Amygdala (tissue), 56 donors: Measurements from ENCODE around the gene TGFB1I1.
A peak's percentile ranks its signal among the peaks of the same experiment; 100 is the strongest.
"Not testable (repeated sequence)": the region's sequence is repeated elsewhere in the genome, so short reads cannot be mapped to it uniquely, and the experiment has no call there.

Source experiments
- DNase-seq, 56 donors: peaks; one replicate each; lab custom pipeline; 2025; lab: John Stamatoyannopoulos, UW

Gene TGFB1I1

GRCh38 chr16:31467151-31467773 lies 4.7 kb upstream of the TGFB1I1 start:
- no peak for DNase-seq

GRCh38 chr16:31467858-31468257 lies 4.1 kb upstream of the TGFB1I1 start:
- DNase-seq = no peak

DNA sequence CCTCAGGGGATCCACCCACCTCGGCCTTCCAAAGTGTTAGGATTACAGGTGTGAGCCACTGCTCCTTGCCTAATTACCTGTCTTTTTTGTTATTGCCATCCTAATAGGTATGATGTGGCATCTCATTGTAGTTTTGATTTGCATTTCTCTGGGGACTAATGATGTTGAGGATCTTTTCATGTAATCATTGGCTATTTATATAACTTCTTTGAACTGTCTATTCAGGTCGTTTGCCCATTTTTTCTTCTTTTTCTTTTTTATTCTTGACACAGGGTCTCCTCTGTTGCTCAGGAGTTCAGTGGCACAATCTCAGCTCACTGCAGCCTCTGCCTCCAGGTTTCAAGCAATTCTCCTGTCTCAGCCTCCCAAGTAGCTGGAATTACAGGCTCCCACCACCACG lies 1.3 kb upstream of the TGFB1I1 start:
- DNase-seq = no peak

GRCh38 chr16:31471241-31471874 lies 594 bp upstream of the TGFB1I1 start:
- DNase-seq = no peak

DNA sequence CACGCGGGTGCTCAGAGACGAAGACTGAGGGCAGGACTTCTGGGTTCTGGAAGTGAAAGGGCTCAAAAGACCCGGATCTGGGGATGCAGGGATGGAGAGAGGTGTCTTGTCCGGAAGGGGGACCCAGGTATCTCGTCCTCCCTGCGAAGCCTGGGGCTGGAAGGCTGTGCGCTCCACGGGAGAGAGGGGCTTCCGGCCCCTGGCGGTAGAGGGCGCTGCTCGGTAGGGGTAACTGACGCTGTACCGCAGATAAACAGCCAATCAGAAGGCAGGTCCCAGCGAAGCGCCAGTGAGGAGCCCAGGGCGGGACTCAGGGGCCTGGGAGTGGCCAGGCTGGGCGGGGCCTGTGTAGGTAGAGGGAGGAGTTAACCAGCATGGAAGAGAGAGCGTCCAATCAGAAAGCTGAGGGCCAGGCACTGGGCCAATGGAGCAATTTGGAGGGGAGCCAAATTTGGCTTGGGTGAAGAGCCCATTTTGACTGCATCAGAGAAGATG lies 804 bp downstream of the TGFB1I1 start:
- DNase-seq = peak in 9 of 56 donors; percentile 21 to 83 (median 28)

DNA sequence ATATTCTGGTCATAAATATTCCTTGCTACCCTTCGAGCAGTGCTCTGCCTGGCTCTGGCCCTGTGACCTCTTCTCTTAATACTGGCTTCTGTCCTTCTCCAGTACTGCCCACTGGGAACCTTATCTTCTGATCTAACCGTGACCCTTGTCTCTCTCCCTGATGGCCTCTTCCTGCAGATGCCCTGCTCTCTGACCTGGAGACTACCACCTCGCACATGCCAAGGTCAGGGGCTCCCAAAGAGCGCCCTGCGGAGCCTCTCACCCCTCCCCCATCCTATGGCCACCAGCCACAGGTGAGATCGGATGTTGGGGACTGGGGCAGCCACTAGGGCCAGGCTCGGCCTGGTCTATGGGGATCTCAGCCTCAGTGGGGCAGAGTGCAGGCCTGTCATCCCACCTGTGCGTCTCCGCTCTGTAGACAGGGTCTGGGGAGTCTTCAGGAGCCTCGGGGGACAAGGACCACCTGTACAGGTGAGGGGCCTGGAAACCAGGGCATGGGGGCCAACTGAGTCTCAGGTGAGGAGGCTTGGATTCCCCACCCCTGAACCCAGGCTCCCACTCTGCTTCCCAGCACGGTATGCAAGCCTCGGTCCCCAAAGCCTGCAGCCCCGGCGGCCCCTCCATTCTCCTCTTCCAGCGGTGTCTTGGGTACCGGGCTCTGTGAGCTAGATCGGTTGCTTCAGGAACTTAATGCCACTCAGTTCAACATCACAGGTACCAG lies 1.5 kb downstream of the TGFB1I1 start:
- DNase-seq = no peak

DNA sequence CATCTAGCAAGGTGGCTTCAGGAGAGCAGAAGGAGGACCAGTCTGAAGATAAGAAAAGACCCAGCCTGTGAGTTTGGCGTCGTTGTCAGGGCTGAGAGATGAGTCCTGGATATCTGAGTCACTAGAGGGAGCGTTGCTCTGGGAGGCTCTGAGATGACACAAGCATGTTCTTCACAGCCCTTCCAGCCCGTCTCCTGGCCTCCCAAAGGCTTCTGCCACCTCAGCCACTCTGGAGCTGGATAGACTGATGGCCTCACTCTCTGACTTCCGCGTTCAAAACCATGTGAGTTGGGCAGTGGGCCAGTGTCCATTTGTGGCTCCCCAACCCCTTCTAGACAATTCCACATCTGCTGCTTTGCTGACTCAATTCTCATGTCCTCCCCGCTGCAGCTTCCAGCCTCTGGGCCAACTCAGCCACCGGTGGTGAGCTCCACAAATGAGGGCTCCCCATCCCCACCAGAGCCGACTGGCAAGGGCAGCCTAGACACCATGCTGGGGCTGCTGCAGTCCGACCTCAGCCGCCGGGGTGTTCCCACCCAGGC lies 2.3 kb downstream of the TGFB1I1 start:
- DNase-seq = peak in 1 of 56 donors; percentile 28

DNA sequence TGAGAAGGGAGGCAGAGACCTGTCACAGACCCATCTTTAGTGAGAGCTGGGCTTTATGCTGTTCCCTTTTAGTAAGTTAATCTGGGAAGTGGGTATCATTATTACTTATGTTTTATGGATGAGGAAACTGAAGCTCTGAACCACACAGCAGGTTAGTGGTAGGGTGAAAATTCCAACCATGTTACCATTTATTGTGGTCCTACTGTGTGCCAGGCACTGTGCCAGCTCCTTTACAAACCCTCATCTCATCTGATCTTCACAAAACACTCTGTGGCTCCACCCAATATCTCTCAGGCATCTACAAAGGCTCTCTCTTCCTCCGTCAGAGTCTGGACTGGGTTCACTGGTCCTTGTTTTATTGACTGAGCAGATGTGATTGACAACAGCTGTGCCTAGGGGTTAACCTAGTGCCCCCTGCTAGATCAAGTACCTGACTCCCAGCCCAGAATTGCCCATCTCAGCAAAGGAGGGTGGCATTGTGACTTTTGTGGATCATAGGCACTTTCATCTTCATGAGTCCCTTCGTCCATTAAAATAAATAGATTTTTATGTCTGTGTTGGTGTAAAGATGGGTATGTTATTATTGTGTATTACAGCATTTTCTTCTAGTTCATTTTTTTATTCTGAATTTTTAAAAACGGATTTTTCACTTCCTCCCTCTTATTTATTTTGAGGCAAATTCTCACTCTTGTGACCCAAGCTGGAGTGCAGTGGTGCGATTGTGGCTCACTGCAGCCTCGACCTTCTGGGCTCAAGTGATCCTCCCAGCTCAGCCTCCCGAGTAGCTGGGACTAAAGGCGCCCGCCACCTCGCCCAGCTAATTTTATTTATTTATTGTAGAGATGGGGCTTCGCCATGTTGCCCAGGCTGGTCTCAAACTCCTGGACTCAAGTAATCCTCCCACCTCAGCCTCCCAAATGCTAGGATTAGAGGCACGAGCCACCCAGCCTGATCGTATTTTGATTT lies 3.1 kb downstream of the TGFB1I1 start:
- no peak for DNase-seq

- no peak for DNase-seq
Observed at GRCh38 chr16:31475946-31476302, 4.0 kb downstream of the TGFB1I1 start.

DNA sequence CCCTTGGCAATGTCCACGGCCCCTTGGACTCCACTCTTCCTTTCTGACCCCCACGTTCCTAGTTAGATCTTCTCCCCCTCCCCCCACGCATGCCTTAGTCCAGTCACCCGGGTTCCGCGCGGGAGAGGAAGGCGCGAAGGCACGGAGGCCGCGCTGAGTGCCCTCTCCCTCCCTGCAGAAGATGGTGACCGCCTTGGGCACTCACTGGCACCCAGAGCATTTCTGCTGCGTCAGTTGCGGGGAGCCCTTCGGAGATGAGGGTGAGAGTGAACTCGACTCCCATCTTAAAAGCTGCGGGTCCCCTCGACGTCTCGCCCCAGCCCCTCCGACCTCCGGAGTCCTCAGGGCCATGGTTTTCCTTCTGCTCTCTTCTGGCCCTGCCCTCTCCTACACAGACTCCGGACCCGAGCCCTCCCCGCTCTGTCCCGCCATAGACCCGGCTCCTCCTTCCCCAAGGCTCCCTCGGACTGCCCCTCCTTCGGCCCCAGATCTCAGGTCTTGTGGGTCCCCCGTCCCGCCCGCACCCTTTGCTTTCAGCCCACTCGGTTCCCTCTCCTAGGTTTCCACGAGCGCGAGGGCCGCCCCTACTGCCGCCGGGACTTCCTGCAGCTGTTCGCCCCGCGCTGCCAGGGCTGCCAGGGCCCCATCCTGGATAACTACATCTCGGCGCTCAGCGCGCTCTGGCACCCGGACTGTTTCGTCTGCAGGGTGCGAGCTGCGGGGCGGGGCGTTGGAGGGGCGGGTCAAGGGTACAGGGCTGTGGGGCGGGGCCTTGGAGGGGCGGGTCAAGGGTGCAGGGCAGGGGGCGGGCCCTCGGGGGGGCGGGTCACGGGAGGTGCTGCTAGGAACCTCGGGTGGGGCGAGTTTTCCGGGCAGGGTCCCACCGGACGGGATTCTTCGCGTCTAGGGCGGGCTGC lies 4.6 kb downstream of the TGFB1I1 start:
- DNase-seq = peak in 16 of 56 donors; percentile 13 to 55 (median 35)

DNA sequence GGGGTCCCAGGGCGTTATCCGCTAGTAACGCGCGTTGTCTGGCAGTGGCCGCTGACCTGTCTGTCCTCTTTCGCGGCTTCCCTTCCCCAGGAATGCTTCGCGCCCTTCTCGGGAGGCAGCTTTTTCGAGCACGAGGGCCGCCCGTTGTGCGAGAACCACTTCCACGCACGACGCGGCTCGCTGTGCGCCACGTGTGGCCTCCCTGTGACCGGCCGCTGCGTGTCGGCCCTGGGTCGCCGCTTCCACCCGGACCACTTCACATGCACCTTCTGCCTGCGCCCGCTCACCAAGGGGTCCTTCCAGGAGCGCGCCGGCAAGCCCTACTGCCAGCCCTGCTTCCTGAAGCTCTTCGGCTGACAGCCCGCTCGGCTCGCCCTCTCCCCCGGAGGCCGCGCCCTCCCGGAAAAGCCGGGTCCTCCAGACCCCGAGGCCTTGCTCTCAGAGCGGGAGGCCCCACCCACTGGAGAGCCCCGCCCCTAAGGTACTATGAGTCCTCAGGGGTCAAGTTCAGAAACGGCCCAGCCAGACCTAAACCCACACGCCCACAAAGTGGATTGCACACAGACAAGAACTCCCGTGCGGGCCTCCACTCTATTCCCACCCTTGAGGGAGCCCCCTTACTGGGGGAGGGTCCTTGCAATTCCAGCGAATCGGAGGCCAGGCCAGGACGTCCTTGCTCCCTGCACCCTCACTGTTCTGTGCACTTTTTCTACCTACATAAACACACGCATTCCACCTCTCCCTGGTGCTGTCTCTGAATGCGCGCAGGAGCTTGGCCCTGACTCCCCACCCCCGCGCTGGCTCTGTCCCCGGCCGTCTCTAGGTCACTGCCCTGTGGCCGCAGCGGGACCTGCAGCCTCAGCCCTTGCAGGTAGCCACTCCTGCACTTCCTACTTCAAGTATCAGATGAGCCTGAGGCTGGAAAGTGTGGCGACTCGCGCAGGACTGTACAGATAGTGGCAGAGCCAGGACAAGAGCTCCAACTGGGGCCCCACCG lies 5.6 kb downstream of the TGFB1I1 start:
- no peak for DNase-seq

- DNase-seq = no peak
Observed at GRCh38 chr16:31478956-31479355, 7.0 kb downstream of the TGFB1I1 start.

DNA sequence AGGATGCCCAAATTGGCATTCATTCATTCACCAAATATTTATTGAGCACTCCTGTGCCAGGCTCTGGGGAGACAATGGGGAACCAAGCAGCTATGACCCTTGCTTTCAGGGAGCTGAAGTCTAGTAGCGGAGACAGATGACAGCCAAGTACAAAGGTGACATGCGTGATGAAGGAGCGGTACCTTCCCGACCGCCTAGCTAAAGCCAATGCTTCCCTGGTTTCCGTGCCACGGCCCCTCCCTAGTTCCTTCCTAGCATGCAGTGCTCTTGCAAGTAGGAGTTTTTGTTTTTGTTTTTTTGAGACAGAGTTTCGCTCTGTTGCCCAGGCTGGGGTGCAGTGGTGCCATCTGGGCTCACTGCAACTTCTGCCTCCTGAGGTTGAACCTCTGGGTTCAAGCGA lies 7.8 kb downstream of the TGFB1I1 start:
- no peak for DNase-seq

GRCh38 chr16:31480851-31481536 lies 9.0 kb downstream of the TGFB1I1 start:
- DNase-seq = no peak

GRCh38 chr16:31483081-31483480 lies 11.1 kb downstream of the TGFB1I1 start, which contains the start of gene SLC5A2:
Gene SLC5A2 (plus strand): TSS chr16:31483123. CDS start chr16:31483137, 14 bp downstream.
- no peak for DNase-seq

DNA sequence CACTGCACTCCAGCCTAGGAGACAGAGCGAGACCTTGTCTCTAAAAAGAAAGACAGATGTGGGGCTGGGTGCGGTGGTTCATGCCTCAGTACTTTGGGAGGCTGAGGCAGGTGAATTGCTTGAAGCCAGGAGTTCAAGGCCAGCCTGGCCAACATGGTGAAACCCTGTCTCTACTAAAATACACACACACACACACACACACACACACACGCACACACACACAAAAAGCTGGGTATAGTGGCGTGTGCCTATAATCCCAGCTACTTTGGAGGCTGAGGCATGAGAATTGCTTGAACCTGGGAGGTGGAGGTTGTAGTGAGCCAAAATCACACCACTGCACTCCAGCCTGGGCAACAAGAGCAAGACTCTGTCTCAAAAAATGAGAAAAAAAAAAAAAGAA lies 12.1 kb downstream of the TGFB1I1 start:
- DNase-seq = not testable (repeated sequence)

DNA sequence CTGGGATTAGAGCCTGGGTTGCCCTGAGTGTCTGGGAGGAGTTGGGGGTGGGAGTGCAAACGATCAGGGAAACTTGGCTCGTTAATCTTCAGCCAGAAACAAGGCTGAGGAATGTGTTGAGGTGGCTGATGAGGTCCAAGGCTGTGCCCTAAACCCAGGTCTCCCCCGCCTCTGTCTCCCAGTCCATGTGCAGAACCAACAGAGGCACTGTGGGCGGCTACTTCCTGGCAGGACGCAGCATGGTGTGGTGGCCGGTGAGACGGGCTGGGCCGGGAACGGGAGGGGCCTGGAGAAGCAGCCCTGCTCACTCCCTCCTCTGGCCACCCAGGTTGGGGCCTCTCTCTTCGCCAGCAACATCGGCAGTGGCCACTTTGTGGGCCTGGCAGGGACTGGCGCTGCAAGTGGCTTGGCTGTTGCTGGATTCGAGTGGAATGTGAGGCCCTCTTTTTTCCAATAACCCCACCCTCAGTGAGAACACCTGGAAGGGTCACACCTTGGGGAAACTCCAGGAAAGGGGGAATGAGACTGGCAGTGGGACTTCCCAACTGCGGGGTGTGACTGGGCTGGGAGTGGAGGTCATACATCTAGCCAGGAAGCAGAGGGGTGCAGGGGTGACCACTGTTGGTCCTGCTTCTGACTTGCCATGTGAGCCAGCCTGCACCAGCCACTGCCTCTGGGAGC lies 12.7 kb downstream of the TGFB1I1 start:
- no peak for DNase-seq
